Mammary epithelial cell (primary cell): ENCODE measurements around the gene SH3RF3.

Experiments
- CTCF ChIP-seq, 2 donors: IDR thresholded peaks in 1 of 2; conservative IDR thresholded peaks in 1 of 2; 2 replicates each; pipeline ENCODE4 v1.5.1; 2011 to 2012; ENCODE audit warnings: inconsistent platforms in 2 of 2, low read length in 2 of 2, mild to moderate bottlenecking in 2 of 2, control low read depth in 1 of 2, low read depth in 1 of 2; ENCODE audit not compliant: insufficient read depth in 1 of 2; ENCODE audit errors: extremely low read depth in 1 of 2
- EZH2 ChIP-seq: IDR thresholded peaks from 2 replicates; pipeline ENCODE4 v1.6.1; 2012; ENCODE audit warnings: low read length, inconsistent platforms, borderline replicate concordance

- TF ChIP-seq CTCF (conservative IDR thresholded peaks at IDR 0.05 in 1 of 2, IDR thresholded peaks at IDR 0.05 in 1 of 2; ENCODE audit: extremely low read depth in 1 of 2, insufficient read depth in 1 of 2, low read depth in 1 of 2, low read length in 2 of 2) (no peak), EZH2 (no peak)
Measured at GRCh38 chr2:109129921-109130722, 1.1 kb downstream of the SH3RF3 start.
